Sciatic nerve (tissue), 2 donors: ENCODE results near the gene MMP7. TPM values are rescaled to one million over a fixed set of nuclear protein-coding genes. Genes with fewer than 3 reads are reported as not detected.
"Not testable (repeated sequence)": the region's sequence is repeated elsewhere in the genome, so short reads cannot be mapped to it uniquely, and the experiment has no call there.

ENCODE experiments used
- ATAC-seq: fragments of 200-7000 bp; cut with Tn5 transposase; one replicate; pipeline ENCODE4 v1.9.1; 2020; ENCODE audit warnings: mild to moderate bottlenecking, moderate library complexity
- DNase-seq: peaks from one replicate; pipeline ENCODE4 v3.0.0-alpha.2; 2020; ENCODE audit warnings: low spot score
- intact Hi-C: fragments of 100-400 bp; cut with DNase I; formaldehyde crosslinking; loops from one replicate; pipeline ENCODE4 v1.14.2; 2022
- total RNA-seq: library from RNA; stranded (reverse); fragmentation: NEBNext Ultra II Directional; extraction: Animal tissue kit (Norgen Biotek cat#: 25700); gene quantifications from one replicate; pipeline ENCODE4 v1.2.1, GENCODE V29; 2021
- donor health status: DM: no; HTN: no; CAD: no.
- donor health status: DM: no; HTN: no; CAD: no.

The MMP7 gene
- total RNA-seq, 1 donor from 2014 or later, result not detected

GRCh38 chr11:102545701-102546100, 15.2 kb upstream of the MMP7 start:
- no peak for ATAC-seq
- DNase-seq, result no peak
- intact Hi-C loops, result no loop called here

- DNase-seq (no peak), ATAC-seq (no peak)
- intact Hi-C loops, result no loop called here
These were observed 14.0 kb upstream of the MMP7 start for GRCh38 chr11:102544594-102544993.

- no peak for DNase-seq
- ATAC-seq, result no peak
- intact Hi-C loops, result no loop called here
These were observed 9.0 kb upstream of the MMP7 start for GRCh38 chr11:102539567-102539966.

- ATAC-seq (no peak), DNase-seq (no peak)
- intact Hi-C loops, result no loop called here
These were observed 8.4 kb upstream of the MMP7 start for GRCh38 chr11:102538932-102539331.

- ATAC-seq, result no peak
- intact Hi-C loops, result no loop called here
- DNase-seq, result no peak
These were observed 3.8 kb upstream of the MMP7 start for GRCh38 chr11:102534261-102534872.

GRCh38 chr11:102528618-102529017, 1.9 kb downstream of the MMP7 start:
- intact Hi-C loops, result no loop called here
- DNase-seq, result no peak
- no peak for ATAC-seq

- intact Hi-C loops, result no loop called here
- ATAC-seq, result no peak
These were observed 2.9 kb downstream of the MMP7 start for GRCh38 chr11:102527684-102528083.

GRCh38 chr11:102527041-102527440, 3.5 kb downstream of the MMP7 start:
- intact Hi-C loops, result no loop called here
- ATAC-seq, result no peak
- DNase-seq, result no peak

More at GRCh38 chr11:102527684-102528083, 2.9 kb downstream of the MMP7 start:
- no peak for DNase-seq

GRCh38 chr11:102523887-102524286, 6.7 kb downstream of the MMP7 start:
- DNase-seq (no peak), ATAC-seq (no peak)
- intact Hi-C loops, result no loop called here

GRCh38 chr11:102523189-102523570, 7.4 kb downstream of the MMP7 start:
- no peak for ATAC-seq
- no peak for DNase-seq
- intact Hi-C loops, result no loop called here

GRCh38 chr11:102522312-102523188, 8.0 kb downstream of the MMP7 start:
- DNase-seq, result no peak
- no peak for ATAC-seq
- intact Hi-C loops, result no loop called here

- ATAC-seq (no peak), DNase-seq (no peak)
- intact Hi-C loops, result no loop called here
These were observed 9.4 kb downstream of the MMP7 start for GRCh38 chr11:102521121-102521520.

GRCh38 chr11:102520514-102520913, 10.0 kb downstream of the MMP7 start:
- intact Hi-C loops, result no loop called here
- DNase-seq (no peak), ATAC-seq (no peak)

- DNase-seq (no peak), ATAC-seq (no peak)
- intact Hi-C loops, result no loop called here
These were observed 12.1 kb downstream of the MMP7 start for GRCh38 chr11:102518296-102519094.

GRCh38 chr11:102517670-102518069, 12.9 kb downstream of the MMP7 start:
- intact Hi-C loops, result no loop called here
- no peak for DNase-seq
- ATAC-seq, result no peak

- DNase-seq, result no peak
- no peak for ATAC-seq
- intact Hi-C loops, result no loop called here
These were observed 14.4 kb downstream of the MMP7 start for GRCh38 chr11:102516179-102516578.

- intact Hi-C loops, result no loop called here
- peak; percentile 69 for DNase-seq
- ATAC-seq, result peak; percentile 36
These were observed 16.7 kb downstream of the MMP7 start for GRCh38 chr11:102513869-102514268.

GRCh38 chr11:102510439-102511135, 20.0 kb downstream of the MMP7 start:
- ATAC-seq, result no peak
- no peak for DNase-seq
- intact Hi-C loops, result no loop called here

- ATAC-seq, DNase-seq, intact Hi-C loops: not testable (repeated sequence)
These were observed 27.7 kb downstream of the MMP7 start for GRCh38 chr11:102502831-102503230.
